HepG2 (cell line): ENCODE measurements around the gene METRN. TPM values are rescaled to one million over a fixed set of nuclear protein-coding genes. Genes with fewer than 3 reads are reported as not detected.

Experiments used
- CREM ChIP-seq, 2 experiments: sonication (generic) in 1 of 2; formaldehyde crosslinking in 1 of 2; IDR thresholded peaks; 2 replicates each; pipeline versions ENCODE4 v1.4.0 to v1.6.1; 2016 to 2020; ENCODE audit warnings: antibody characterized with exemption in 1 of 2, mild to moderate bottlenecking in 1 of 2, missing genetic modification reagents in 1 of 2
- ELF4 ChIP-seq: sonication (generic); formaldehyde crosslinking; IDR thresholded peaks from 2 replicates; pipeline ENCODE4 v1.5.0; 2020; ENCODE audit warnings: missing genetic modification reagents, mild to moderate bottlenecking, moderate library complexity, borderline replicate concordance
- ESRRA ChIP-seq: sonication (generic); formaldehyde crosslinking; IDR thresholded peaks from 2 replicates; pipeline ENCODE4 v1.5.1; 2020; ENCODE audit warnings: mild to moderate bottlenecking, low read depth, missing genetic modification reagents
- GABPA ChIP-seq, 2 experiments: IDR thresholded peaks; 2 replicates each; pipeline ENCODE4 v1.6.1; 2011 to 2016; ENCODE audit warnings: low read depth in 2 of 2, low read length in 1 of 2, missing biosample characterization in 1 of 2, missing genetic modification characterization in 1 of 2
- HNRNPH1 ChIP-seq: fragments of 200-400 bp; formaldehyde crosslinking; optimal IDR thresholded peaks from 2 replicates; pipeline ENCODE3; 2017; ENCODE audit warnings: mild to moderate bottlenecking, low read depth, low read length
- HOXA9 ChIP-seq: sonication (generic); formaldehyde crosslinking; IDR thresholded peaks from 2 replicates; pipeline ENCODE4 v1.8.1; 2022; ENCODE audit warnings: missing genetic modification reagents, mild to moderate bottlenecking, moderate library complexity, borderline replicate concordance
- KAT7 ChIP-seq: IDR thresholded peaks from 2 replicates; pipeline ENCODE4 v1.6.1; 2018; ENCODE audit warnings: borderline replicate concordance, missing compliant biosample characterization
- KDM5B ChIP-seq: sonication (generic); formaldehyde crosslinking; IDR thresholded peaks from 2 replicates; pipeline ENCODE4 v1.4.0; 2020; ENCODE audit warnings: missing genetic modification reagents, mild to moderate bottlenecking, borderline replicate concordance
- MEIS1 ChIP-seq: sonication (generic); formaldehyde crosslinking; IDR thresholded peaks from 2 replicates; pipeline ENCODE4 v1.9.0; 2021; ENCODE audit warnings: mild to moderate bottlenecking, missing genetic modification reagents, moderate library complexity, borderline replicate concordance
- NR2C2 ChIP-seq: sonication (generic); formaldehyde crosslinking; IDR thresholded peaks from 2 replicates; pipeline ENCODE4 v1.4.0; 2020; ENCODE audit warnings: missing genetic modification reagents, mild to moderate bottlenecking, moderate library complexity, borderline replicate concordance
- POLR2A ChIP-seq, 2 experiments: IDR thresholded peaks; 2 replicates each; pipeline ENCODE4 v1.6.1; 2011; ENCODE audit warnings: low read depth in 2 of 2, low read length in 2 of 2, mild to moderate bottlenecking in 1 of 2, moderate library complexity in 1 of 2; ENCODE audit not compliant: insufficient read depth in 1 of 2
- POLR2AphosphoS5 ChIP-seq: IDR thresholded peaks from 2 replicates; pipeline ENCODE4 v1.6.1; 2012; ENCODE audit warnings: low read depth, low read length
- RXRA ChIP-seq: sonication (generic); formaldehyde crosslinking; IDR thresholded peaks from 2 replicates; pipeline ENCODE4 v1.5.1; 2020; ENCODE audit warnings: missing genetic modification reagents
- SIN3B ChIP-seq: fragments of 150-350 bp; IDR thresholded peaks from 2 replicates; pipeline ENCODE4 v1.6.1; 2014; ENCODE audit warnings: low read length
- ZBTB38 ChIP-seq: sonication (generic); formaldehyde crosslinking; IDR thresholded peaks from 2 replicates; pipeline ENCODE4 v1.5.1; 2020; ENCODE audit warnings: mild to moderate bottlenecking, missing genetic modification reagents
- ZNF143 ChIP-seq: sonication (generic); formaldehyde crosslinking; IDR thresholded peaks from 2 replicates; pipeline ENCODE4 v1.4.0; 2020; ENCODE audit warnings: missing genetic modification reagents
- ZNF180 ChIP-seq: sonication (generic); formaldehyde crosslinking; IDR thresholded peaks from 2 replicates; pipeline ENCODE4 v1.4.0; 2020; ENCODE audit warnings: low read depth, missing genetic modification reagents, borderline replicate concordance
- ZNF883 ChIP-seq: sonication (generic); formaldehyde crosslinking; IDR thresholded peaks from 2 replicates; pipeline ENCODE4 v1.5.1; 2020; ENCODE audit warnings: mild to moderate bottlenecking, missing genetic modification reagents; ENCODE audit errors: not compliant biosample characterization
- polyA plus RNA-seq, 8 experiments: library from polyadenylated mRNA; depleted of rRNA in 3 of 8; stranded (reverse) in 7 of 8; unstranded in 1 of 8; fragments of >200 nt; fragmentation: Illumina TruSeq in 4 of 8; extraction: Trizol in 4 of 8; gene quantifications; 2 replicates each; pipeline versions ENCODE4 v1.2.1 to v1.2.3, GENCODE V29; 2011 to 2016; ENCODE audit warnings: low read depth in 4 of 8, missing spikeins in 1 of 8, mixed read lengths in 1 of 8; ENCODE audit not compliant: insufficient read depth in 1 of 8
- total RNA-seq, 5 experiments: library from RNA; depleted of rRNA; stranded (reverse); fragments of >200 nt; fragmentation: Illumina TruSeq; extraction: Trizol; gene quantifications; 2 replicates each; pipeline ENCODE4 v1.2.3, GENCODE V29; 2016; ENCODE audit warnings: low read depth in 1 of 5
- TF ChIP-seq, protein P1 (sequence below): fragments of 450-650 bp; IDR thresholded peaks from 2 replicates; pipeline ENCODE4 v1.6.1; 2016
- TF ChIP-seq, protein P2 (sequence below): sonication (generic); formaldehyde crosslinking; conservative IDR thresholded peaks from 2 replicates; pipeline ENCODE4 v1.8.0; 2022; ENCODE audit warnings: missing genetic modification reagents
- TF ChIP-seq, protein P3 (sequence below): IDR thresholded peaks from 2 replicates; pipeline ENCODE4 v1.6.1; 2016; ENCODE audit warnings: missing compliant biosample characterization, missing genetic modification reagents, borderline replicate concordance
- TF ChIP-seq, protein P4 (sequence below): sonication (generic); formaldehyde crosslinking; IDR thresholded peaks from 2 replicates; pipeline ENCODE4 v1.4.0; 2020; ENCODE audit warnings: missing genetic modification reagents

METRN gene
- total and polyA plus RNA-seq, 2 of the 13 experiments (the other 11 are each of a cell fraction or from before 2014, with no cell fraction given): 25.5 to 46.1 TPM

DNA sequence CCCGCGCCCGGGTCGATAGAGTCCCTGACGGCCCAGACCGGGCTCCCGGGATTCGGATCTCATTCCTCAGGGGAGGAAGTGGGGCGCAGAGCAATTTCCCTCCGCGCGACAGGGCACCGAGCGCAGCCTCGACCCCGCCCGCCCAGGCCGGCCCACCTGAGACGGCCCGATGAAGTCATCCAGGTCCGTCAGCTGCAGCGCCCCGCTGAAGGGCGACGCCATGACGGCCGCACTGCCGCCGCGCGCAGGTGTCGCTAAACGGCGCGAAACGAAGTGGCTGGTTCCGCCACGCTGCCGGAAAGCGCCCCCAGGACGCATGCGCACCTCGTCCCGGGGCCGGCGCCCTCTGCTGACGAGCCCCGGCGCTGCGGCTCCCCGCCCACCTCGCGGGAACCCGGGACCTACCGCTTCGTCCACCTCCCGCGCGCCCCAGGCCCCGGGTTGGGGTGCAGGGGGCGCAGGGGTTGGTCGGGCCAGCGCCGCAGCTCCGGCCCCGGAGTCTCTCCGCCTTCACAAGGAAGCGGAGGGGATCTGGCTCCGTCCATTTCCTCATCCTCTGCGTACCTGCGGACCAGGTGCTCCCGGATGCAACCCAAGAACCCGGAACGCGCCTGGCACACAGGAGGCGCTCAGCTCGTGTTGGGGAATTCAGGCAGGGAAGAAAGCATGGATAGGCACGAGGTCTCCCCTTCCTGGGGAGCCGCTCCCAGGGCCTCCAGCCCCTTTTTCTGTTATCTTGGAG lies 26.0 kb downstream of the METRN start, which contains the start of gene CIAO3 (continued):
- TF ChIP-seq ZNF883 (CRISPR knock-in tag) (peak; percentile 51), RXRA (CRISPR knock-in tag) (peak; percentile 46), ZNF180 (CRISPR knock-in tag) (no peak), POLR2AphosphoS5 (peak; percentile 49), HOXA9 (CRISPR knock-in tag) (peak; percentile 67; the same call in 1 of the 2 replicates), POLR2A (IDR thresholded peaks at IDR 0.05; ENCODE audit: insufficient read depth in 1 of 2, low read depth in 2 of 2, low read length in 2 of 2) (peak; percentile 50 to 68; a peak in 3 of 4 replicates), ZNF143 (CRISPR knock-in tag) (peak; percentile 23; the same call in 1 of the 2 replicates), ELF4 (peak; percentile 68; the same call in 1 of the 2 replicates), NR2C2 (peak; percentile 82), CREM (IDR thresholded peaks at IDR 0.05) (peak; percentile 71), CREM (CRISPR knock-in tag; IDR thresholded peaks at IDR 0.05) (0 out of 2 replicates have a peak, but pooled peaks have one; percentile 22), ZBTB38 (CRISPR knock-in tag) (peak; percentile 86), KAT7 (CRISPR knock-in tag) (peak; percentile 90), HNRNPH1 (no peak), ESRRA (peak; percentile 80), SIN3B (peak; percentile 72; the same call in 1 of the 2 replicates), KDM5B (peak; percentile 83; the same call in 1 of the 2 replicates), MEIS1 (CRISPR knock-in tag) (peak; percentile 82), GABPA (IDR thresholded peaks at IDR 0.05; ENCODE audit: low read depth, low read length) (no peak), GABPA (CRISPR knock-in tag; IDR thresholded peaks at IDR 0.05; ENCODE audit: low read depth) (peak; percentile 62)
- TF ChIP-seq, protein P1, sequence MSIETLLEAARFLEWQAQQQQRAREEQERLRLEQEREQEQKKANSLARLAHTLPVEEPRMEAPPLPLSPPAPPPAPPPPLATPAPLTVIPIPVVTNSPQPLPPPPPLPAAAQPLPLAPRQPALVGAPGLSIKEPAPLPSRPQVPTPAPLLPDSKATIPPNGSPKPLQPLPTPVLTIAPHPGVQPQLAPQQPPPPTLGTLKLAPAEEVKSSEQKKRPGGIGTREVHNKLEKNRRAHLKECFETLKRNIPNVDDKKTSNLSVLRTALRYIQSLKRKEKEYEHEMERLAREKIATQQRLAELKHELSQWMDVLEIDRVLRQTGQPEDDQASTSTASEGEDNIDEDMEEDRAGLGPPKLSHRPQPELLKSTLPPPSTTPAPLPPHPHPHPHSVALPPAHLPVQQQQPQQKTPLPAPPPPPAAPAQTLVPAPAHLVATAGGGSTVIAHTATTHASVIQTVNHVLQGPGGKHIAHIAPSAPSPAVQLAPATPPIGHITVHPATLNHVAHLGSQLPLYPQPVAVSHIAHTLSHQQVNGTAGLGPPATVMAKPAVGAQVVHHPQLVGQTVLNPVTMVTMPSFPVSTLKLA: peak; percentile 10; the same call in 1 of the 2 replicates
- TF ChIP-seq, protein P2, sequence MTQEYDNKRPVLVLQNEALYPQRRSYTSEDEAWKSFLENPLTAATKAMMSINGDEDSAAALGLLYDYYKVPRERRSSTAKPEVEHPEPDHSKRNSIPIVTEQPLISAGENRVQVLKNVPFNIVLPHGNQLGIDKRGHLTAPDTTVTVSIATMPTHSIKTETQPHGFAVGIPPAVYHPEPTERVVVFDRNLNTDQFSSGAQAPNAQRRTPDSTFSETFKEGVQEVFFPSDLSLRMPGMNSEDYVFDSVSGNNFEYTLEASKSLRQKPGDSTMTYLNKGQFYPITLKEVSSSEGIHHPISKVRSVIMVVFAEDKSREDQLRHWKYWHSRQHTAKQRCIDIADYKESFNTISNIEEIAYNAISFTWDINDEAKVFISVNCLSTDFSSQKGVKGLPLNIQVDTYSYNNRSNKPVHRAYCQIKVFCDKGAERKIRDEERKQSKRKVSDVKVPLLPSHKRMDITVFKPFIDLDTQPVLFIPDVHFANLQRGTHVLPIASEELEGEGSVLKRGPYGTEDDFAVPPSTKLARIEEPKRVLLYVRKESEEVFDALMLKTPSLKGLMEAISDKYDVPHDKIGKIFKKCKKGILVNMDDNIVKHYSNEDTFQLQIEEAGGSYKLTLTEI (CRISPR knock-in tag): no peak
- TF ChIP-seq, protein P3, sequence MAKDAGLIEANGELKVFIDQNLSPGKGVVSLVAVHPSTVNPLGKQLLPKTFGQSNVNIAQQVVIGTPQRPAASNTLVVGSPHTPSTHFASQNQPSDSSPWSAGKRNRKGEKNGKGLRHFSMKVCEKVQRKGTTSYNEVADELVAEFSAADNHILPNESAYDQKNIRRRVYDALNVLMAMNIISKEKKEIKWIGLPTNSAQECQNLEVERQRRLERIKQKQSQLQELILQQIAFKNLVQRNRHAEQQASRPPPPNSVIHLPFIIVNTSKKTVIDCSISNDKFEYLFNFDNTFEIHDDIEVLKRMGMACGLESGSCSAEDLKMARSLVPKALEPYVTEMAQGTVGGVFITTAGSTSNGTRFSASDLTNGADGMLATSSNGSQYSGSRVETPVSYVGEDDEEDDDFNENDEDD (CRISPR knock-in tag): peak; percentile 79; the same call in 1 of the 2 replicates
- TF ChIP-seq, protein P4, sequence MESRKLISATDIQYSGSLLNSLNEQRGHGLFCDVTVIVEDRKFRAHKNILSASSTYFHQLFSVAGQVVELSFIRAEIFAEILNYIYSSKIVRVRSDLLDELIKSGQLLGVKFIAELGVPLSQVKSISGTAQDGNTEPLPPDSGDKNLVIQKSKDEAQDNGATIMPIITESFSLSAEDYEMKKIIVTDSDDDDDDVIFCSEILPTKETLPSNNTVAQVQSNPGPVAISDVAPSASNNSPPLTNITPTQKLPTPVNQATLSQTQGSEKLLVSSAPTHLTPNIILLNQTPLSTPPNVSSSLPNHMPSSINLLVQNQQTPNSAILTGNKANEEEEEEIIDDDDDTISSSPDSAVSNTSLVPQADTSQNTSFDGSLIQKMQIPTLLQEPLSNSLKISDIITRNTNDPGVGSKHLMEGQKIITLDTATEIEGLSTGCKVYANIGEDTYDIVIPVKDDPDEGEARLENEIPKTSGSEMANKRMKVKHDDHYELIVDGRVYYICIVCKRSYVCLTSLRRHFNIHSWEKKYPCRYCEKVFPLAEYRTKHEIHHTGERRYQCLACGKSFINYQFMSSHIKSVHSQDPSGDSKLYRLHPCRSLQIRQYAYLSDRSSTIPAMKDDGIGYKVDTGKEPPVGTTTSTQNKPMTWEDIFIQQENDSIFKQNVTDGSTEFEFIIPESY (CRISPR knock-in tag): peak; percentile 77
